B cell (primary cell): ENCODE measurements around the gene SLC5A2. TPM values are rescaled to one million over a fixed set of nuclear protein-coding genes. Genes with fewer than 3 reads are reported as not detected.

Source experiments
- ATAC-seq: fragments of 200-7000 bp; cut with Tn5 transposase; one replicate; pipeline ENCODE4 v1.10.0; 2021; ENCODE audit warnings: low read depth, mild to moderate bottlenecking, moderate number of reproducible peaks, moderate library complexity
- CTCF ChIA-PET: fragments of 350-600 bp; sonication (Branson Sonifier 250); formaldehyde crosslinking; loops from one replicate; lab custom pipeline; 2021; ENCODE audit warnings: antibody characterized with exemption, inconsistent platforms; lab: Charles Lee
- POLR2A ChIA-PET: fragments of 350-600 bp; sonication (Branson Sonifier 250); formaldehyde crosslinking; loops from one replicate; lab custom pipeline; 2021; ENCODE audit warnings: antibody characterized with exemption; lab: Charles Lee
- DNase-seq: peaks from one replicate; pipeline ENCODE4 v3.0.0; 2013
- H2AFZ ChIP-seq: 2 replicates; pipeline ENCODE4 v1.6.1; 2012; ENCODE audit warnings: mild to moderate bottlenecking, low read depth, low read length; ENCODE audit not compliant: insufficient read depth, poor library complexity, severe bottlenecking
- H3K27ac ChIP-seq, 2 donors: 1 replicate in 1 of 2; 2 replicates in 1 of 2; pipeline ENCODE4 v1.5.1; 2012 to 2013; ENCODE audit warnings: low read length in 2 of 2, mild to moderate bottlenecking in 2 of 2, moderate library complexity in 1 of 2
- H3K27me3 ChIP-seq, 4 experiments: fragments of 200-600 bp in 1 of 4; sonication (generic) in 1 of 4; replicated peaks in 1 of 4; 1 replicate in 2 of 4; 2 replicates in 2 of 4; pipeline versions ENCODE4 v1.6.1 to v1.7.0; 2013 to 2016; ENCODE audit warnings: low read length in 3 of 4, mild to moderate bottlenecking in 2 of 4, mixed read lengths in 1 of 4, moderate library complexity in 1 of 4; ENCODE audit not compliant: insufficient read depth in 4 of 4, control insufficient read depth in 3 of 4; ENCODE audit errors: control extremely low read depth in 1 of 4
- H3K36me3 ChIP-seq, 2 experiments: replicated peaks in 1 of 2; 1 replicate in 1 of 2; 2 replicates in 1 of 2; pipeline versions ENCODE4 v1.6.1 to v1.7.1; 2013; ENCODE audit warnings: low read length in 1 of 2; ENCODE audit not compliant: insufficient read depth in 2 of 2, control insufficient read depth in 1 of 2; ENCODE audit errors: control extremely low read depth in 1 of 2, extremely low read depth in 1 of 2
- H3K4me1 ChIP-seq, 2 donors: fragments of 200-600 bp in 1 of 2; sonication (generic) in 1 of 2; 1 replicate in 1 of 2; 2 replicates in 1 of 2; pipeline versions ENCODE4 v1.5.1 to v1.6.1; 2013 to 2017; ENCODE audit warnings: low read length in 2 of 2; ENCODE audit not compliant: control insufficient read depth in 2 of 2, insufficient read depth in 2 of 2
- H3K4me2 ChIP-seq: replicated peaks from 2 replicates; pipeline ENCODE3; 2012; ENCODE audit warnings: mild to moderate bottlenecking, low read depth, low read length; ENCODE audit not compliant: poor library complexity, severe bottlenecking
- H3K4me3 ChIP-seq, 5 experiments: fragments of 200-600 bp in 1 of 5; sonication (generic) in 1 of 5; 1 replicate in 3 of 5; 2 replicates in 2 of 5; pipeline versions ENCODE4 v1.5.1 to v1.7.0; 2011 to 2016; ENCODE audit warnings: low read length in 4 of 5, mild to moderate bottlenecking in 4 of 5, low read depth in 2 of 5, control low read depth in 1 of 5, moderate library complexity in 1 of 5; ENCODE audit not compliant: insufficient read depth in 1 of 5; ENCODE audit errors: control extremely low read depth in 1 of 5, extremely low read depth in 1 of 5
- H3K79me2 ChIP-seq: fragments of 200-600 bp; sonication (generic); one replicate; pipeline ENCODE4 v1.6.0; 2016; ENCODE audit warnings: low read length; ENCODE audit not compliant: control insufficient read depth, insufficient read depth
- H3K9ac ChIP-seq: fragments of 200-600 bp; sonication (generic); 2 replicates; pipeline ENCODE4 v1.6.1; 2017; ENCODE audit warnings: mild to moderate bottlenecking, low read length, moderate library complexity
- H3K9me3 ChIP-seq, 3 donors: one replicate each; pipeline versions ENCODE4 v1.6.1 to v1.7.1; 2013; ENCODE audit warnings: low read length in 2 of 3; ENCODE audit not compliant: control insufficient read depth in 2 of 3, insufficient read depth in 1 of 3; ENCODE audit errors: control extremely low read depth in 1 of 3
- H4K20me1 ChIP-seq: 2 replicates; pipeline ENCODE4 v1.6.0; 2012; ENCODE audit warnings: mild to moderate bottlenecking, low read length; ENCODE audit not compliant: insufficient read depth, control insufficient read depth, poor library complexity, severe bottlenecking
- H3K27ac Mint-ChIP-seq: one replicate; pipeline ENCODE4 v1.8.0; 2021; ENCODE audit warnings: mixed read lengths
- H3K27me3 Mint-ChIP-seq: one replicate; pipeline ENCODE4 v1.8.0; 2021; ENCODE audit warnings: mixed read lengths
- H3K4me1 Mint-ChIP-seq: one replicate; pipeline ENCODE4 v1.8.0; 2021; ENCODE audit warnings: mixed read lengths
- H3K4me3 Mint-ChIP-seq: one replicate; pipeline ENCODE4 v1.8.0; 2021; ENCODE audit warnings: mixed read lengths
- H3K9me3 Mint-ChIP-seq: one replicate; pipeline ENCODE4 v1.8.0; 2022; ENCODE audit warnings: mixed read lengths; ENCODE audit not compliant: insufficient read depth
- EZH2 ChIP-seq: IDR thresholded peaks from 2 replicates; pipeline ENCODE4 v1.6.1; 2012; ENCODE audit warnings: borderline replicate concordance, low read depth, mild to moderate bottlenecking, moderate library complexity, low read length; ENCODE audit not compliant: insufficient read depth, poor library complexity, severe bottlenecking
- WGBS: methylation state at CpG from one replicate; pipeline ENCODE4 v1.1.5; 2013; ENCODE audit warnings: missing lambda C conversion rate; ENCODE audit not compliant: insufficient coverage; 5-methylcytosine and 5-hydroxymethylcytosine counted together
- intact Hi-C: fragments of 100-400 bp; cut with micrococcal nuclease; formaldehyde crosslinking; loops from one replicate; pipeline ENCODE4 v1.10.0; 2022
- polyA plus RNA-seq: library from polyadenylated mRNA; depleted of rRNA; stranded (reverse); fragments of >200 nt; gene quantifications from 2 replicates; pipeline ENCODE4 v1.2.3, GENCODE V29; 2012
- total RNA-seq, 2 donors: library from RNA; stranded (reverse); fragments of 120-200 nt in 1 of 2; gene quantifications; 1 replicate in 1 of 2; 2 replicates in 1 of 2; pipeline versions ENCODE4 v1.2.3 to v1.2.4, GENCODE V29; 2013 to 2022
- TF ChIP-seq, protein P1 (sequence below): fragments of 200-600 bp; IDR thresholded peaks from one replicate; pipeline ENCODE4 v1.8.0; 2022; ENCODE audit warnings: antibody characterized with exemption, mild to moderate bottlenecking

SLC5A2 gene
- total and polyA plus RNA-seq, 2 donors (not counting 1 experiment from before 2014, with no cell fraction given), result 0.67 to 0.69 TPM

DNA sequence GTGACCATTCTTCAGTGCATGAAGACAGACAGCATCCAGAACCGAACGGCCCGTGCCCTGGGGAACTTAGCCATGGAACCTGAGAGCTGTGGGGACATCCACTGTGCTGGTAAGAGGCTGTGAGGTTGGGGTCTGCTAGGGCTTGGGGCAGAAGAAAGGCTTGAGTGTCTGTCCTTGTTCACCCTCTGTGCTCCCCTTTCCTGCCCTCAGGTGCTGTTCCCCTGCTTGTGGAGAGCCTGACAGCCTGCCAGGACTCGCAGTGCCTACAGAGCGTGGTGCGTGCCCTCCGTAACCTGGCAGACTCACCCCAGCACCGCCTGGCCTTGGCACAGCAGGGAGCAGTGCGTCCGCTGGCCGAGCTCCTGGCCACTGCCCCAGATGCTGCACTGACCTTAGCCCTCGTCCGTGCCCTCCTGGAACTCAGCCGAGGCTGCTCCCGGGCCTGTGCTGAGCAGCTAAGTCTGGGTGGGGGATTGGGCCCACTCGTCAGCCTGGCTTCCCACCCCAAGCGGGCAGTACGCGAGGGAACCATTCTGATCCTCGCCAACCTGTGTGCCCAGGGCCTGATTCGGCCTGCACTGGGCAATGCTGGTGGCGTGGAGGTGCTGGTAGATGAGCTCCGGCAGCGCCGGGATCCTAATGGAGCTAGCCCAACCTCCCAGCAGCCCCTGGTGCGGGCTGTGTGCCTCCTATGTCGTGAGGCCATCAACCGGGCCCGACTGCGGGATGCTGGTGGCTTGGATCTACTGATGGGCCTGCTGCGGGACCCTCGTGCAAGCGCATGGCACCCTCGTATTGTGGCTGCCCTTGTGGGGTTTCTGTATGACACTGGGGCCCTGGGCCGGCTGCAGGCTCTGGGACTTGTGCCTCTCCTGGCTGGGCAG, 20.8 kb upstream of the SLC5A2 start:
- POLR2A ChIA-PET, result no interaction called here
- H3K27ac ChIP-seq, result no peak overlapping the region
- peaks cover 21 to 33% of the 10 kb centered on the region in 2 donors for H3K4me1 ChIP-seq
- 98% methylated on average over 33 of the region's 35 CpGs for WGBS
- H3K79me2 ChIP-seq, result peaks cover 16% of the 10 kb centered on the region
- no peak overlapping the region for H3K9ac ChIP-seq
- CTCF ChIA-PET, result no interaction called here
- ATAC-seq (no peak), DNase-seq (no peak)
- peaks cover 39% of the 10 kb centered on the region for H3K4me1 Mint-ChIP-seq
- H3K27me3 Mint-ChIP-seq, result no peaks in the 10 kb centered on the region
- intact Hi-C loops, result no loop called here
- peaks cover 9% of the 10 kb centered on the region for H4K20me1 ChIP-seq
- H3K36me3 ChIP-seq, result peaks cover 0 to 20% of the 10 kb centered on the region in 2 experiments
- no peak overlapping the region for H2AFZ ChIP-seq
- no peak overlapping the region for H3K4me3 Mint-ChIP-seq
- H3K4me2 ChIP-seq, result no peak overlapping the region
- no peak overlapping the region for H3K4me3 ChIP-seq
- no peaks in the 10 kb centered on the region for H3K9me3 ChIP-seq
- no peaks in the 10 kb centered on the region for H3K9me3 Mint-ChIP-seq
- H3K27me3 ChIP-seq, result no peaks in the 10 kb centered on the region
- no peak overlapping the region for H3K27ac Mint-ChIP-seq
- no peak for TF ChIP-seq EZH2
- TF ChIP-seq, protein P1, sequence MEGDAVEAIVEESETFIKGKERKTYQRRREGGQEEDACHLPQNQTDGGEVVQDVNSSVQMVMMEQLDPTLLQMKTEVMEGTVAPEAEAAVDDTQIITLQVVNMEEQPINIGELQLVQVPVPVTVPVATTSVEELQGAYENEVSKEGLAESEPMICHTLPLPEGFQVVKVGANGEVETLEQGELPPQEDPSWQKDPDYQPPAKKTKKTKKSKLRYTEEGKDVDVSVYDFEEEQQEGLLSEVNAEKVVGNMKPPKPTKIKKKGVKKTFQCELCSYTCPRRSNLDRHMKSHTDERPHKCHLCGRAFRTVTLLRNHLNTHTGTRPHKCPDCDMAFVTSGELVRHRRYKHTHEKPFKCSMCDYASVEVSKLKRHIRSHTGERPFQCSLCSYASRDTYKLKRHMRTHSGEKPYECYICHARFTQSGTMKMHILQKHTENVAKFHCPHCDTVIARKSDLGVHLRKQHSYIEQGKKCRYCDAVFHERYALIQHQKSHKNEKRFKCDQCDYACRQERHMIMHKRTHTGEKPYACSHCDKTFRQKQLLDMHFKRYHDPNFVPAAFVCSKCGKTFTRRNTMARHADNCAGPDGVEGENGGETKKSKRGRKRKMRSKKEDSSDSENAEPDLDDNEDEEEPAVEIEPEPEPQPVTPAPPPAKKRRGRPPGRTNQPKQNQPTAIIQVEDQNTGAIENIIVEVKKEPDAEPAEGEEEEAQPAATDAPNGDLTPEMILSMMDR, result no peak

DNA sequence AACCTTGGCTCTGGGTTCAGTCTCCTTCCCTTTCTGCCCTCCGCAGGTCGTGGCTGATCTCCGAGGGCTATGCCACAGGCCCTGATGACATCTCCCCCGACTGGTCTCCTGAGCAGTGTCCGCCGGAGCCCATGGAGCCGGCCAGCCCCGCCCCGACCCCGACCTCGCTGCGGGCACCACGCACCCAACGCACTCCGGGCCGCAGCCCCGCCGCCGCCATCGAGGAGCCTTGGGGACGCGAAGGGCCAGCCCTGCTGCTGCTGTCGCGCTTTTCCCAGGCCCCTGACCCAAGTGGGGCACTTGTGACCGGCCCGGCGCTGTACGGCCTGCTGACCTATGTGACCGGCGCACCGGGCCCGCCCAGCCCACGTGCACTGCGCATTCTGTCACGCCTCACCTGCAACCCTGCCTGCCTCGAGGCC, 18.6 kb upstream of the SLC5A2 start:
- peaks cover 41% of the 10 kb centered on the region for H3K4me1 Mint-ChIP-seq
- Histone ChIP-seq H3K79me2 (peaks cover 7% of the 10 kb centered on the region), H3K4me1 (peaks cover 19 to 22% of the 10 kb centered on the region in 2 donors), H3K9ac (no peak overlapping the region), H3K4me3 (no peak overlapping the region), H4K20me1 (no peaks in the 10 kb centered on the region), H3K27ac (no peak overlapping the region), H3K27me3 (no peaks in the 10 kb centered on the region), H3K4me2 (no peak overlapping the region), H3K9me3 (no peaks in the 10 kb centered on the region), H3K36me3 (peaks cover 0 to 20% of the 10 kb centered on the region in 2 experiments), H2AFZ (no peak overlapping the region)
- 99% methylated on average over 36 of the region's 36 CpGs for WGBS
- DNase-seq, result no peak
- intact Hi-C loops, result no loop called here
- ChIA-PET CTCF (no interaction called here), POLR2A (no interaction called here)
- no peak for TF ChIP-seq EZH2
- no peak overlapping the region for H3K4me3 Mint-ChIP-seq
- no peaks in the 10 kb centered on the region for H3K27me3 Mint-ChIP-seq
- H3K9me3 Mint-ChIP-seq, result no peaks in the 10 kb centered on the region
- no peak overlapping the region for H3K27ac Mint-ChIP-seq
- ATAC-seq, result no peak
